HPDE6-E6E7 (cell line): ENCODE results near the gene ALDH16A1.
"Not testable (repeated sequence)": the region's sequence is repeated elsewhere in the genome, so short reads cannot be mapped to it uniquely, and the experiment has no call there.

ENCODE experiments used
- DNase-seq: peaks from one replicate; pipeline ENCODE4 v3.0.0; 2011; ENCODE audit warnings: missing footprints; ENCODE audit errors: extremely low spot score

Gene ALDH16A1

GRCh38 chr19:49440439-49441209, 12.4 kb upstream of the ALDH16A1 start:
- DNase-seq: no peak

- no peak for DNase-seq
These were observed 11.6 kb upstream of the ALDH16A1 start, which contains the start of gene SLC17A7 for GRCh38 chr19:49441210-49441959. Gene SLC17A7, minus strand, starts transcription at chr19:49441527. Its CDS starts 148 bp downstream, at chr19:49441379.

- no peak for DNase-seq
These were observed 11.1 kb upstream of the ALDH16A1 start for GRCh38 chr19:49441960-49442350.

GRCh38 chr19:49442354-49442753, 10.7 kb upstream of the ALDH16A1 start:
- no peak for DNase-seq

GRCh38 chr19:49442771-49443365, 10.2 kb upstream of the ALDH16A1 start:
- peak; percentile 78 for DNase-seq

- DNase-seq: peak; percentile 90
These were observed 9.5 kb upstream of the ALDH16A1 start for GRCh38 chr19:49443366-49444099.

- DNase-seq: not testable (repeated sequence)
These were observed 8.8 kb upstream of the ALDH16A1 start for GRCh38 chr19:49444100-49444700.

- no peak for DNase-seq
These were observed 7.0 kb upstream of the ALDH16A1 start for GRCh38 chr19:49445997-49446396.

GRCh38 chr19:49447485-49448431, 5.3 kb upstream of the ALDH16A1 start:
- no peak for DNase-seq

- no peak for DNase-seq
These were observed 4.6 kb upstream of the ALDH16A1 start for GRCh38 chr19:49448432-49448786.

GRCh38 chr19:49450405-49450804, 2.6 kb upstream of the ALDH16A1 start:
- DNase-seq: no peak

- DNase-seq: peak; percentile 94
These were observed 1.4 kb upstream of the ALDH16A1 start, which contains the start of gene PIH1D1 for GRCh38 chr19:49451430-49452181. Gene PIH1D1, minus strand, starts transcription at chr19:49451814. Its CDS starts 240 bp downstream, at chr19:49451574.

GRCh38 chr19:49453757-49454240, 774 bp downstream of the ALDH16A1 start:
- DNase-seq: no peak

GRCh38 chr19:49455773-49456172, 2.7 kb downstream of the ALDH16A1 start:
- no peak for DNase-seq

- no peak for DNase-seq
These were observed 3.3 kb downstream of the ALDH16A1 start for GRCh38 chr19:49456326-49456725.

GRCh38 chr19:49458567-49458903, 5.5 kb downstream of the ALDH16A1 start:
- DNase-seq: no peak

- DNase-seq: no peak
These were observed 6.4 kb downstream of the ALDH16A1 start for GRCh38 chr19:49459388-49459787.

GRCh38 chr19:49461130-49461529, 8.1 kb downstream of the ALDH16A1 start:
- not testable (repeated sequence) for DNase-seq

GRCh38 chr19:49461656-49462055, 8.6 kb downstream of the ALDH16A1 start:
- DNase-seq: no peak
